Fibroblast of skin of left quadriceps (primary cell): ENCODE data around the gene FGF7.
A peak's percentile ranks its signal among the peaks of the same experiment; 100 is the strongest.
"Not testable (repeated sequence)": the region's sequence is repeated elsewhere in the genome, so short reads cannot be mapped to it uniquely, and the experiment has no call there.

Experiments
- DNase-seq, 2 experiments: peaks; one replicate each; pipeline ENCODE4 v3.0.0-alpha.2; 2013; ENCODE audit warnings: low read depth in 2 of 2

Gene FGF7, protein sequence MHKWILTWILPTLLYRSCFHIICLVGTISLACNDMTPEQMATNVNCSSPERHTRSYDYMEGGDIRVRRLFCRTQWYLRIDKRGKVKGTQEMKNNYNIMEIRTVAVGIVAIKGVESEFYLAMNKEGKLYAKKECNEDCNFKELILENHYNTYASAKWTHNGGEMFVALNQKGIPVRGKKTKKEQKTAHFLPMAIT

DNA sequence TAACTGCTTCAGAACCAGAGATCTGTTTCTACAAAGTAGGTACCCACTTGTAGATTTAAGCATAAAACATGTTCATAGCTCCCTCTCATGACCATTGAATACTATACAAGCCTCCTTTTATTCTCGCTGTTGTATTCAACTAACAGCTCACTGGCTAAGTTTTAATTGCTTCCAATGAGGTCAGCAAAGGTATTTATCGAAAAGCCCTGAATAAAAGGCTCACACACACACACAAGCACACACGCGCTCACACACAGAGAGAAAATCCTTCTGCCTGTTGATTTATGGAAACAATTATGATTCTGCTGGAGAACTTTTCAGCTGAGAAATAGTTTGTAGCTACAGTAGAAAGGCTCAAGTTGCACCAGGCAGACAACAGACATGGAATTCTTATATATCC is at the start of gene FGF7:
Gene FGF7, plus strand, starts transcription at position 222 of the 400 bp plus-strand sequence. CDS start 1,056 bp downstream, outside the sequence.
- DNase-seq, result peak; percentile 88 to 90

- no peak for DNase-seq
Observed at GRCh38 chr15:49379996-49380395, 43.0 kb upstream of the FGF7 start.

DNA sequence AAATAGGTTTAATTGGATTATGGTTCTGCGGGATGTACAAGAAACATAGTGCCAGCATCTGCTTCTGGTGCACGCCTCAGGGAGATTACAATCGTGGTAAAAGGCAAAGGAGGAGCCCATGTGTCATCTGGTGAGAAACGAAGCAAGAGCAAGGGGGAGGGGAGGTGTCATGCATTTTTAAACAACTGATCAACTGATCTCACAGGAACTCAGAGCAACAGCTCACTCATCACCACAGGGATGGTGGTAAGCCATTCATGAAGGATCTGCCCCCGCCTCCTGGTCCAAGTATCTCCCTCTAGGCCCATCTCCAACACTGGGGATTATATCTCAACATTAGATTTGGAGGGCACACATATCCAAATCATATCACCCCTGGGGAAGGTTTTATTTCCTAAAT is 42.1 kb upstream of the FGF7 start:
- DNase-seq, result no peak

DNA sequence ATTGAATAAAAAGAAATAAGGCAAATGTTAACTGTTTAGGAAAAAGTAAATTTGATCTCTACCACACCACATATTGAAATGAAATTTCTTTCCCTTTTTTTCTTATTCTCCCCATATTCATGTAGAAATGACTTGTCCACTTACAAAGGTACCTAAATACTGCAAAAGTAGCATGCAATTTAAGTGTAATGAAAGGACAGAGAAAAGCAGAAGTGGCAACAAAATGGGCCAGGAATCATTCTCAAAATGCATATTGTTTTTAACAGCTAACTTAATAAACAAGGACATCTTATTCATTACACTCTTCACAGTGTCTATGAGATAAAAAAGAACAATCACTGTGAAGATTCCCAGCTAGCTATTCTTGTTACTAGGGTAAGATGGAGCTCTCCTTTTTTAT is 40.6 kb upstream of the FGF7 start:
- DNase-seq, result no peak

GRCh38 chr15:49383266-49383665 is 39.8 kb upstream of the FGF7 start:
- peak; percentile 5 for DNase-seq

DNA sequence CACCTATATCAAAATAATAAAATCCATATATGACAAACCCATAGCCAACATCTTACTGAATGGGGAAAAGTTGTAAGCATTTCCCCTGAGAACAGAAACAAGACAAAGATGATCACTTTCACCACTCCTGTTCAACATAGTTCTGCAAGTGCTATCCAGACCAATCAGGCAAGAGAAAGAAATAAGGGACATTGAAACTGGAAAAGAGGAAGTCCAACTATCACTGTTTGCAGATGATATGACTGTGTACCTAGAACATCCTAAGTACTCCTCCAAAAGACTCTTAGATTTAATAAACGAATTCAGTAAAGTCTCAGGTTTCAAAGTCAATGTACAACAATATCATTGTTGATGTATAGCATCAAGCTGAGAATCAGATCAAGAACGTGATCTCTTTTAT is 35.6 kb upstream of the FGF7 start:
- no peak for DNase-seq

GRCh38 chr15:49402515-49403296 is 20.3 kb upstream of the FGF7 start:
- DNase-seq, result not testable (repeated sequence)

DNA sequence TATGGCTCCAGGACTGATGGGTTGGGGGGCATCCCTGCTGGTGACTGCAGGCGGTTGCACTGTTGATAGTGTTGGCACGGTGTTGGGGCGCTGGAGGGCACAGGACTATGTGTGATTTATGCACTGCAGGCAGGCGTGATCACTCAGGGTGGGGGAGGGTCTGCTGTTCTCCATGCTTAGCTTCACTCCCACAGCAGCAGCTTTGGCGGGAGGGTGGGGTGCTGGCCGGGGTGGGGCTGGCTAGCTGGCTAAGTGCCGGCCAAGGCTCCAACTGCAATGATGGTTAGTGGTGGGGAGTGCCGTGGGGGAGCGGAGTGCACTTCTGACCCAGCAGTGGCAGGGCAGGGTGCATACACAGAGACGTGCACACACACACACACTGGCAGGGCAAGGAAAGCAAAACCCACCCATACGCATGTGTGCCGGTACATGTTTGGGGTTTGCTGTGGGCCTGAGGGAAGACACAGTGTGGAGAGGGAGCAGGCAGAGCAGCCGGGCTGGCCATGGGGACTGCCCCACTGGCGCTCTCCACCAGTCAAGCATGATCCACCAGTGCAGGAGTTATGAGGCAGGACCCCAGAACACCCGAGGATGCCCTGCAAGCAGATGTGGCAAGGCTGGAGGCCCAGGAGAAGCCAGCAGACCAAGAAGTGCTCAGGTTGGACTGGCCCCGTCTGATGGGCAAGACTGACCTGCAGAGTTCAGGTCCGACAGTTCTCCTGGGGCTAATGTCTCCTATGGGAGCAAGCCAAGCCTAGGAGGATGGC is 16.5 kb upstream of the FGF7 start:
- no peak for DNase-seq

DNA sequence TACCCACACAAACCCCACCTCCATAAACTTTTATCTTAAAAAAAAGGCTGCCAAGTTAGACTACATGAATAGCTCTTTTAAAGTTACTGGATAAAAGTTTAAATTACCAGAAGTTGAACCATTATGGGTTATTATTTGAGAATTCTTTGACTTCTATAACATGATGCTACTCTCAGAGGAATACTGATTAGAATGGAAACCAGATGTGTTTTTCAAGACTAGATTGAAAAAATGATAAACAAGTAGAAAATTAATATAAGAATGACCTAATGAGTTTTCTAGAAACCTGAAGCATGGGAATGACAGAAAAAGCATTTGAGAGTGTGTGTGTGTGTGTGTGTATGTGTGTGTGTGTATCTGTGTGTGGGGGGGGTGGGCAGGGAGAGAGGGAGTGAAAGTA is 12.4 kb upstream of the FGF7 start:
- peak; percentile 38 to 44 for DNase-seq

DNA sequence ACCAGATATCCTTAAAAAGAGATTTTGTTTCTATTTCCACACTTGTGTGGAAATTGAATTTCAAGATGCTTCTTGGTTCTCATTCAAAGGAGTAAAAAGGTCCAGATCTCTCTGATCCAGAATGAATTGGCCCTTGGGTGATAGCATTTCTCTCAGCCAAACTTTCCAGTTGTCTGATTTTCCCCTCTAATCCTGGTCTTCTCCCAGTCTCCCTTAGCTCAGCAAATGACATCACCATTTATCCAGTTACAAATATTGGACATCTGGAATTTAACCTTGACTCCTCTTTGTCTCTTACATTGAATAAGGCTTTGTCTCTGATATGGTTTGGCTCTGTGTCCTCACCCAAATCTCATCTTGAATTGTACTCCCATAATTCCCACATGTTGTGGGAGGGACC is 10.2 kb upstream of the FGF7 start:
- no peak for DNase-seq

DNA sequence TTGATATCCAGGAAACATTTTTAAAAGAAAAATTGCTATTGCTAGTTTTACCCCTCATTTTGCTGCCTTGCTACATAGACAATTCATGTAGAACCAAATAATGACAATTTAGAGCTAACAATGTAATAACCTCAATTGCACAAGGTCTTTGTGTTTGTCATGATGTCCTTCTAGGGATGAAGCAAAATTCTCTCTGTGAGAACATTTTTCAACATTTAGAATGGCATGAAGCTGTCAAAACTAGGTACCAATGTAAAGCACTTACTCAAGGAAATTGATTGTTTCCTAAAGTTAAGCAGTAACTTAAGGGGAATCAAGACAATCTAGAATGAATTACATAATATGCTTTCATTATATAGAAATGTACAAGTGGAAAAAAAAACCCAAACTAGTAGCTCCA is 7.9 kb upstream of the FGF7 start:
- DNase-seq, result no peak

GRCh38 chr15:49415638-49416037 is 7.4 kb upstream of the FGF7 start:
- peak; percentile 80 to 83 for DNase-seq

GRCh38 chr15:49418811-49419210 is 4.2 kb upstream of the FGF7 start:
- DNase-seq, result no peak

DNA sequence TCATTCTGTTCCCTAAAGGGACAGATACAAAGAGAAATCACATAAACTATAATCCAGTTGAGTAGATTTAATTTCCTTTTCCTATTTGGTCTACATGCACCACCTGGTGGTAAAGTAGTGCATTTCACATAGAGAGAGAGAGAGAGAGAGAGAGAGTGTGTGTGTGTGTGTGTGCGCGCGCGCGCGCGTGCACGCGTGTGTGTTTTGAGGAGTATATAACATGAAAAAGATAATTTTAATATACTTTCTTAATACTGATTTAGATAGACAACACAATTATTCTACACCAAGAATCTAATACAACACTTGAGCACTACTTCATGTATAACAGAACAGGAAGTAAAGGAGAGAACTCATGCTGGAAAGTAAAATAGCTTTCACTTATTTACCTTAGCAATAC is 1.1 kb upstream of the FGF7 start:
- DNase-seq, result peak; percentile 48 to 51

DNA sequence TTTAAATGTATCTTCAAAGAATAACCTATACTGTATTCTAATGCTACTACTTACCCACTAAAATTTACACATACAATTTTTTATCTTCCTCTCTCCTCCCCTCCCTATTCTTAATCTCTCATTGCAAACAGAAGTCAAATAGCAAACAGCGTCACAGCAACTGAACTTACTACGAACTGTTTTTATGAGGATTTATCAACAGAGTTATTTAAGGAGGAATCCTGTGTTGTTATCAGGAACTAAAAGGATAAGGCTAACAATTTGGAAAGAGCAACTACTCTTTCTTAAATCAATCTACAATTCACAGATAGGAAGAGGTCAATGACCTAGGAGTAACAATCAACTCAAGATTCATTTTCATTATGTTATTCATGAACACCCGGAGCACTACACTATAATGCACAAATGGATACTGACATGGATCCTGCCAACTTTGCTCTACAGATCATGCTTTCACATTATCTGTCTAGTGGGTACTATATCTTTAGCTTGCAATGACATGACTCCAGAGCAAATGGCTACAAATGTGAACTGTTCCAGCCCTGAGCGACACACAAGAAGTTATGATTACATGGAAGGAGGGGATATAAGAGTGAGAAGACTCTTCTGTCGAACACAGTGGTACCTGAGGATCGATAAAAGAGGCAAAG is 984 bp downstream of the FGF7 start:
- no peak for DNase-seq

DNA sequence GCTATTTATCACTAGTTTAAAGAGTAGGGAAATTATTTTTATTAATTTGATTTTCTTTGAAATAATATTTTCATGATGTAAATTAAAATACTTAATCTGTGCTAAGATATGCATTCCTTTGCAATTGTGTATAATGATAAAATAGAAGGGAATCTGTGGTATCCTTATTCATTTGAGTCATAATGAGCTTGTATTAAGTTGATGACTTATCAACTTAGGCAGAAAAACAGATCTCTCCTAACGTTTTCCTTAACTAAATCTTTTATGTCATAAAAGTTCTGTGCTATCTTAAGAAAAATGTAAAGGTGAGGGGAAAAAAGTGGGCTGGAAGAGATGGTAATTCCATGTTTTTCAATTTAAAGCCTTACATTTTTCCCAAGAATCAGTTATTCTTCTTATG is 1.9 kb downstream of the FGF7 start:
- DNase-seq, result no peak

DNA sequence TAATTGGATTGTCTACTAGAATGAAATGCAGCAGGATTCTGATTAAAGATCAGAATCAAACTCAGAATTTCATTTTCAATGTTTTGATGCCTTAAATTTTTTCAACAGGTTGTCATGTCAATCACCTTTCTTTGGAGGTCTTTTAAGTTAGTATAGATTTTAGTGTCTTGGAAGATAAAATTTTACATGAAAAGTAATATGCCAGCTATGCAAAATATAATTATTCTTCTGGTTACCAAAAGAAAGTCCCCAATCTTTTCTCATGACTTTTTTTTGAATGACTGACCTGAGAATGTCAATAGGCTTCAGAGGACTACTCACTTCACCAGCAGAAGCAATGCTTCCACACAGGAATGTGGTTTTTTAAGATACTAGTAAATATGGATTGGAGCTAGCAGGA is 4.3 kb downstream of the FGF7 start:
- DNase-seq, result no peak

DNA sequence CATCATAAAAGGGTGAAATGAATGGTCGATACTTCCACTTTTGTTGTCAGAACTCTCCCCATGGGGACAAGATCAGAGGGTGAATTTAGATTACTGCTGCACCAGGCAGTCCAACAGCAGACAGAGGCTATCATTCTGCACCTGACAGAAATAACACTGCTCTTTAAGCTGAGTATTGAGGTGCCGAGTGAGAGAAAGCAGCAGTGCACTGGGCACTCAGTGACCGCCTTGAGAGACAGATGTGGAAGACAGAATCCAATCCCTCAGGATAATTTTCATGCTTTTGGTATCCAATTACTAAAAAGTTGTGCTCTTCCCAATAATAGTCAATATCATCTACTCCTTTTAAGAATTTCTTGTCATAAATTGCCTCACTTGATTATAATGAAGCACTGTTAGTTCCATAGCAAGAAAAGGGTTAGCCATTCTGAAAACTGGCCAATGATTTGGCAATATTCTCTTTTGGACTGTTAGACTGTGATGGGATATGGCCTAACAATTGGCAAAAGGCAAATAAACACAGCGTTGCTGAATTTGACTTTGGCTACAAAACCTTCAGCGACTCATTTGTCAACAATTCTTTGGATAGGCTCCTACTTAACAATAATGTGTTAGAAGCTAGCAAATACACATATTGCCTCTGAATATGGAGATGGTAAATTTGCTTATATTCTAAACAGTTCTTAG is 5.5 kb downstream of the FGF7 start:
- DNase-seq, result no peak

DNA sequence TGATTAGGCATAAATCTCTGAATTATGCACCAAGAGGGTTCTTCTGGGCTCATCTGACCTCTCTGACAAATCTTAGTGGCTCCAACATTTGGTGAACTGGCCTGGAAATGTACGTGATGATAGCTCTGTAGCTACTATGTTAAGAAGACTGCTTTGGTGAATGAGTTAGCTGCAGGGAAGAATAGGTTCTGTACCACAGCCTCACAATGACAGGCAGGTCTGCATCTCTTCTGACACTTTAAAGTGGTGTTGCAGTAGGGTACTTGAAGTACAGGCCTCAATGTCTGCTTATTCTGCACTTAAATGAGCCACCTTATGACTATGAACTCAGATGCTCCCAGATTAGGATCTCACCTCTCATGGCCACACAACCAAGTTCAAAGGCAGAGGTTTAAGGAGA is 7.0 kb downstream of the FGF7 start:
- DNase-seq, result no peak

DNA sequence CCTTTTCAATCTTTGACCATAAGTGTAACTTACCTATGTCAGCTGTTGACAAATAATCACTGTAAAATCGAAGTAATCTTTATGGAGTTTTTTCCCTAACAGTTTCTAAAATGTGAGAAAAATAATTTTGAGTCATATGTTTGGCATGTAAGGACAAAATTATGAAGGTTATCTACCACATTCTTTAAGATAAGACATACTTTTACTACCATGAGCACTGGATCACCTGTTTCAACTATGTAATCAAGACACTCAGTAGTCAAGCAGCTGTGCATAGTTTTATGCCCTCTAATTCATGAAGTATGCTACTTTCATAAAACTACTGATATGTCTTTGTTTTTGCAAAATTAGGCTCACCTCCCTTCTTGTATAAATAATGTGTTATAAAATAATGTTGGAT is 12.1 kb downstream of the FGF7 start:
- DNase-seq, result no peak

- no peak for DNase-seq
Observed at GRCh38 chr15:49436751-49437150, 13.7 kb downstream of the FGF7 start.
